ENCODE data around the gene APAF1. TPM values are rescaled to one million over a fixed set of nuclear protein-coding genes. Genes with fewer than 3 reads are reported as not detected.

The APAF1 gene
- total RNA-seq, 4 donors from 2014 or later: 10.5 to 25.4 (median 23.4) TPM

DNA sequence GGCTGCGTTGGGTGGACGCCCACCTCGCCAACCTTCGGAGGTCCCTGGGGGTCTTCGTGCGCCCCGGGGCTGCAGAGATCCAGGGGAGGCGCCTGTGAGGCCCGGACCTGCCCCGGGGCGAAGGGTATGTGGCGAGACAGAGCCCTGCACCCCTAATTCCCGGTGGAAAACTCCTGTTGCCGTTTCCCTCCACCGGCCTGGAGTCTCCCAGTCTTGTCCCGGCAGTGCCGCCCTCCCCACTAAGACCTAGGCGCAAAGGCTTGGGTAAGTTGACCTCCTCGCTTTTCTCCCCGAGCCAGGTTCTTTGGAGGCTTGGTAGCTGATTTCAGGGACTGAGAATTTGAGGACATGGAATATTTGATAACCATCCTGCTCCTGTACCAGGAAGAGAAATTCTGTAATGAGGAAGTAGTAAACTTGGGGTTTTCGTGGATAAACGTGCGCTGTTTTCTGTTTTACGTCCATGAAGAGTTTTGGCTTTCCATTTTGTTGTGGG is 530 bp downstream of the APAF1 start:
- in situ Hi-C loops (cut with MboI; ENCODE audit: low pct_ligation_motif_present in 1 of 4, low pct_unique_long_range_greater_than_20kb in 1 of 4, low sequenced_read_pairs in 3 of 4): loop anchor here in 1 of 4 donors (10.0 kb wide), 1 partner anchor 51 kb away; the partner anchor contains the start of gene SLC25A3
- peak; percentile 33 for DNase-seq
- TF ChIP-seq POLR2AphosphoS5 (IDR thresholded peaks at IDR 0.05) (peak in 1 of 3 donors; percentile 10), EP300 (IDR thresholded peaks at IDR 0.05; ENCODE audit: low read depth) (no peak), POLR2A (IDR thresholded peaks at IDR 0.05) (no peak)
- TF ChIP-seq, protein P1, sequence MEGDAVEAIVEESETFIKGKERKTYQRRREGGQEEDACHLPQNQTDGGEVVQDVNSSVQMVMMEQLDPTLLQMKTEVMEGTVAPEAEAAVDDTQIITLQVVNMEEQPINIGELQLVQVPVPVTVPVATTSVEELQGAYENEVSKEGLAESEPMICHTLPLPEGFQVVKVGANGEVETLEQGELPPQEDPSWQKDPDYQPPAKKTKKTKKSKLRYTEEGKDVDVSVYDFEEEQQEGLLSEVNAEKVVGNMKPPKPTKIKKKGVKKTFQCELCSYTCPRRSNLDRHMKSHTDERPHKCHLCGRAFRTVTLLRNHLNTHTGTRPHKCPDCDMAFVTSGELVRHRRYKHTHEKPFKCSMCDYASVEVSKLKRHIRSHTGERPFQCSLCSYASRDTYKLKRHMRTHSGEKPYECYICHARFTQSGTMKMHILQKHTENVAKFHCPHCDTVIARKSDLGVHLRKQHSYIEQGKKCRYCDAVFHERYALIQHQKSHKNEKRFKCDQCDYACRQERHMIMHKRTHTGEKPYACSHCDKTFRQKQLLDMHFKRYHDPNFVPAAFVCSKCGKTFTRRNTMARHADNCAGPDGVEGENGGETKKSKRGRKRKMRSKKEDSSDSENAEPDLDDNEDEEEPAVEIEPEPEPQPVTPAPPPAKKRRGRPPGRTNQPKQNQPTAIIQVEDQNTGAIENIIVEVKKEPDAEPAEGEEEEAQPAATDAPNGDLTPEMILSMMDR (IDR thresholded peaks at IDR 0.05): no peak
- Histone ChIP-seq H3K27ac (peak overlapping the region; percentile 89 to 98 (median 96)), H3K4me3 (peak overlapping the region; percentile 83 to 99 (median 90)), H3K27me3 (no peaks in the 10 kb centered on the region), H3K36me3 (peaks cover 0 to 22% (median 4%) of the 10 kb centered on the region in 4 donors), H3K9me3 (no peaks in the 10 kb centered on the region), H3K4me1 (peaks cover 0 to 29% (median 9%) of the 10 kb centered on the region in 4 donors)
- 0 to 1% methylated on average over 3 to 19 of the region's 24 CpGs for WGBS, 2 donors (ENCODE audit: low coverage in 1 of 2)
- intact Hi-C loops (cut with DNase I; ENCODE audit: low total_unique reads): loop anchor here (10.0 kb wide), 1 partner anchor 51 kb away; the partner anchor contains the start of gene SLC25A3

DNA sequence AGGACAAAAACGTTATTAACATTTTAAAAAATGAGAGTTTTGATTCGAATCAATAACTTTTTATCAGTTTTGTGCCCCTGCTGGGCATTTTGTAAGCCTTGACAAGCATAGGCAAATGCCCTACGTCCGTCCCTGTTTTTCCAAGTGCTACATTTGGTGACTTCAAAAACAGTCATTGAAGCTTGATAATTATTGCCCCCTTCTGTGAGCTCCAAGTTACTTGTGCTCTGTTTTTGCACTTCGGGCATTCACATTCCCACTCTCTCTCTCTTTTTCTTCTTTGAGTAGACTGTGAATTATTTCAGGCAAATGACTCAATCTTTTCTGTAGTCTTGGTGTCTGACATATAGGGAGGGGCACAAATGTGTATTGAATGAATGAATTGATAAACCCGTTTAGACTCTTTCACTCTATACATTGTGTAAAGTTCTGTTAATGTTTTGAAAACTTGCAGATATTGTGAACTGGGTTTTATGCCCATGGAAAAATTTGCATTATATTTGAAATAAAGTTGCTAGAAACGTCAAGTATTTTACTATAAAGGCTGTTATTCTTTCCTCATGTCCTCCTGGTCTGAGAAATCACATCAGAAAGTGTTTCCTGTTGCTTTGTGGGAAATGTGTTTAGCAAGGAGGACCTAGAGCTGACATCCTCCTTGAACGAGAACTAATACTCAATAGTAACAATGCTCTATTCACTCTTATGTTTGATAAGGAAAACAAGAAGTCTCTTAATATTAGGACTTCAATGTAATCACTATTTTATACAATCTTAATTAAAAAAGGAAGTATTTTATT is 1.4 kb downstream of the APAF1 start:
- H3K27me3 ChIP-seq: no peaks in the 10 kb centered on the region
- H3K36me3 ChIP-seq: peaks cover 0 to 24% (median 4%) of the 10 kb centered on the region in 4 donors
- 5 to 7% methylated on average over 8 of the region's 8 CpGs for WGBS, 2 donors (ENCODE audit: low coverage in 1 of 2)
- TF ChIP-seq POLR2A (IDR thresholded peaks at IDR 0.05): no peak
- TF ChIP-seq, protein P1 (IDR thresholded peaks at IDR 0.05): peak in 2 of 5 experiments; percentile 17 to 18
- in situ Hi-C loops (cut with MboI; ENCODE audit: low pct_ligation_motif_present in 1 of 4, low pct_unique_long_range_greater_than_20kb in 1 of 4, low sequenced_read_pairs in 3 of 4) (loop anchor here in 1 of 4 donors (10.0 kb wide), 1 partner anchor 52 kb away; the partner anchor contains the start of gene SLC25A3), intact Hi-C loops (cut with DNase I; ENCODE audit: low total_unique reads) (loop anchor here (10.0 kb wide), 1 partner anchor 52 kb away; the partner anchor contains the start of gene SLC25A3)
- peak overlapping the region; percentile 89 to 98 (median 96) for H3K27ac ChIP-seq
- peaks cover 0 to 29% (median 9%) of the 10 kb centered on the region in 4 donors for H3K4me1 ChIP-seq
- DNase-seq: no peak
- peak overlapping the region; percentile 83 to 99 (median 90) for H3K4me3 ChIP-seq
- no peaks in the 10 kb centered on the region for H3K9me3 ChIP-seq

DNA sequence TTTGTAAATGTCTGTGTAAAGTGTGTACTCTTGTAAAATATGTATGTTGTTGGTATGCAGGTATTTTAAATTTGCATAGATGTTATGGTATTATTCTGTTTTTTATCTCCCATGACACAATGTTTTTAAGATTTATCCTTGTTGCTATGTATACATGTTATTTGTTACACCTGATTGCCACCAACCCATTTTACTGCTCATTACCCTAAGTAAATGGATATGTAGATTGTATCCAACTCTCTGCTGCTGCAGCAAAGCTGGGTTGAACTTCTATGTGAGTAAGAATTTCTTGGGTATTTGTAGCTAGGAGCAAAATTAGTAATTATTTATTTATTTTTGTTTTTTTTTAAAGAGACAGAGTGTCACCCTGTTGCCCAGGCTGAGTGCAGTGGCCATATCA is 6.2 kb downstream of the APAF1 start:
- peaks cover 0 to 36% (median 4%) of the 10 kb centered on the region in 4 donors for H3K36me3 ChIP-seq
- intact Hi-C loops (cut with DNase I; ENCODE audit: low total_unique reads) (loop anchor here (5.0 kb wide), 1 partner anchor 84 kb away; no protein-coding TSS in a partner anchor), in situ Hi-C loops (cut with MboI; ENCODE audit: low pct_ligation_motif_present in 1 of 4, low pct_unique_long_range_greater_than_20kb in 1 of 4, low sequenced_read_pairs in 3 of 4) (loop anchor here in 3 of 4 donors (5.0 to 25.0 kb wide), 3 partner anchors 84 to 89 kb away; no protein-coding TSS in a partner anchor)
- no peaks in the 10 kb centered on the region for H3K9me3 ChIP-seq
- no peak overlapping the region for H3K27ac ChIP-seq
- H3K4me3 ChIP-seq: no peak overlapping the region
- no peak for DNase-seq
- H3K4me1 ChIP-seq: peaks cover 0 to 11% (median 3%) of the 10 kb centered on the region in 4 donors
- no peaks in the 10 kb centered on the region for H3K27me3 ChIP-seq
- TF ChIP-seq EP300 (IDR thresholded peaks at IDR 0.05; ENCODE audit: low read depth) (no peak), POLR2AphosphoS5 (IDR thresholded peaks at IDR 0.05) (no peak), POLR2A (IDR thresholded peaks at IDR 0.05) (no peak)
- TF ChIP-seq, protein P1 (IDR thresholded peaks at IDR 0.05): no peak

DNA sequence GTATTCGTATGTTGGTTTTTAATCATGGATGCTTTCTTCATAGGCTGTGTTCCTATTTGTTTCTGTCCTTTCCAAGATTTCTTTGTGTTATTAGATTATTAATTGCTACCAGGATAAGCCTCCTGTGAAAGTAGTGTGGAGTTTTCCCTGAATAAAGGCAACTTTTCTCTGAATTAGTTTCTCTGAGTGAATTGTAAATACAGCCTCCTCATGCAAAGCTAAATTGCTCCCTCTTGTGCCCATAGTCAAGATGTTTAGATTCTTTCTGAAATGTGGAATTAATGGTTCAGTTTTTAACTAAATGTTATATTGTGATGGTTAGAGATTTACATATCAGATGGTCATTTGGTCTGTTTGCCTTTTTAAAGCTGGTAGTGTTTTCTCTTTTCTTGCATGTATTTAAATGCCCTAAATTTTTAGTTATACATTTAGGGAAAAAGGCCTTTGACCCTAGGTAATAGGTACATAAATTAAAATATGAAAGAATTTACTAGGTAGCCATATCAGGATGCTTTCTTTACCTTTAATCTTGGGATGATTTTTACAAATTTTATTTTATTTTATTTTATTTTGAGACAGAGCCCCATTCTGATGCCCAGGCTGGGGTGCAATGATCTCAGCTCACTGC is 8.9 kb downstream of the APAF1 start:
- Histone ChIP-seq H3K9me3 (no peaks in the 10 kb centered on the region), H3K4me1 (no peaks in the 10 kb centered on the region), H3K36me3 (peaks cover 0 to 34% (median 5%) of the 10 kb centered on the region in 4 donors), H3K27ac (no peak overlapping the region), H3K4me3 (no peak overlapping the region), H3K27me3 (no peaks in the 10 kb centered on the region)
- WGBS, 2 donors (ENCODE audit: low coverage in 1 of 2): 91 to 92% methylated on average over 1 of the region's 1 CpG
- no peak for DNase-seq
- in situ Hi-C loops (cut with MboI; ENCODE audit: low pct_ligation_motif_present in 1 of 4, low pct_unique_long_range_greater_than_20kb in 1 of 4, low sequenced_read_pairs in 3 of 4): loop anchor here in 3 of 4 donors (5.0 to 25.0 kb wide), 3 partner anchors 87 to 92 kb away; no protein-coding TSS in a partner anchor
- intact Hi-C loops (cut with DNase I; ENCODE audit: low total_unique reads): loop anchor here (5.0 kb wide), 1 partner anchor 87 kb away; no protein-coding TSS in a partner anchor
- TF ChIP-seq, protein P1 (IDR thresholded peaks at IDR 0.05): peak; percentile 45 to 64 (median 56)
- no peak for TF ChIP-seq EP300 (IDR thresholded peaks at IDR 0.05; ENCODE audit: low read depth)
